DOHH2 (cell line): ENCODE measurements around the gene SLC24A5.

Source experiments
- H3F3A ChIP-seq: fragments of 200-600 bp; sonication (generic), shearing (Covaris generic); 2 replicates; pipeline ENCODE4 v1.6.0; 2016; ENCODE audit warnings: antibody characterized with exemption, mild to moderate bottlenecking; ENCODE audit not compliant: control insufficient read depth, insufficient read depth
- H3K27ac ChIP-seq: fragments of 200-600 bp; sonication (generic); 2 replicates; pipeline ENCODE4 v1.5.1; 2014; ENCODE audit warnings: low read depth, mild to moderate bottlenecking, low read length, moderate library complexity
- H3K27me3 ChIP-seq: fragments of 200-600 bp; sonication (generic); 2 replicates; pipeline ENCODE4 v1.6.1; 2014; ENCODE audit warnings: mild to moderate bottlenecking, low read length, mixed read lengths; ENCODE audit not compliant: control insufficient read depth
- H3K36me3 ChIP-seq: fragments of 200-600 bp; sonication (generic); 2 replicates; pipeline ENCODE4 v1.6.1; 2014; ENCODE audit warnings: mild to moderate bottlenecking, low read length, moderate library complexity, mixed read lengths; ENCODE audit not compliant: control insufficient read depth
- H3K4me1 ChIP-seq: fragments of 200-600 bp; sonication (generic); 2 replicates; pipeline ENCODE4 v1.6.1; 2014; ENCODE audit warnings: mild to moderate bottlenecking, low read length, mixed read lengths; ENCODE audit not compliant: control insufficient read depth
- H3K4me2 ChIP-seq: fragments of 200-600 bp; sonication (generic); 2 replicates; pipeline ENCODE4 v1.6.0; 2014; ENCODE audit warnings: mild to moderate bottlenecking, low read length, moderate library complexity
- H3K4me3 ChIP-seq: fragments of 200-600 bp; sonication (generic); 2 replicates; pipeline ENCODE4 v1.5.1; 2014; ENCODE audit warnings: mild to moderate bottlenecking, low read length, mixed read lengths
- H3K79me2 ChIP-seq: fragments of 200-600 bp; sonication (generic); 2 replicates; pipeline ENCODE4 v1.6.1; 2014; ENCODE audit warnings: mild to moderate bottlenecking, low read length, mixed read lengths; ENCODE audit not compliant: control insufficient read depth
- H3K9me2 ChIP-seq: fragments of 200-600 bp; sonication (generic); replicated peaks from 2 replicates; pipeline ENCODE4 v1.6.1; 2014; ENCODE audit warnings: mild to moderate bottlenecking, low read length, mixed read lengths; ENCODE audit not compliant: control insufficient read depth
- H3K9me3 ChIP-seq: fragments of 200-600 bp; sonication (generic); 2 replicates; pipeline ENCODE4 v1.6.1; 2014; ENCODE audit warnings: antibody characterized with exemption, low read length, mixed read lengths; ENCODE audit not compliant: control insufficient read depth, insufficient read depth
- H4K20me1 ChIP-seq: fragments of 200-600 bp; sonication (generic); 2 replicates; pipeline ENCODE4 v1.6.0; 2014; ENCODE audit warnings: low read depth, mild to moderate bottlenecking, antibody characterized with exemption, low read length, moderate library complexity; ENCODE audit not compliant: control insufficient read depth, insufficient read depth
- CTCF ChIP-seq: fragments of 200-600 bp; sonication (generic); IDR thresholded peaks from one replicate; pipeline ENCODE4 v1.5.1; 2014; ENCODE audit warnings: antibody characterized with exemption, mild to moderate bottlenecking, low read depth, low read length; ENCODE audit not compliant: poor library complexity, severe bottlenecking
- EZH2phosphoT487 ChIP-seq: fragments of 200-600 bp; sonication (generic); IDR thresholded peaks from 2 replicates; pipeline ENCODE4 v1.6.1; 2017; ENCODE audit warnings: borderline replicate concordance, mild to moderate bottlenecking, antibody characterized with exemption, low read length, moderate library complexity, mixed read lengths

SLC24A5 gene

DNA sequence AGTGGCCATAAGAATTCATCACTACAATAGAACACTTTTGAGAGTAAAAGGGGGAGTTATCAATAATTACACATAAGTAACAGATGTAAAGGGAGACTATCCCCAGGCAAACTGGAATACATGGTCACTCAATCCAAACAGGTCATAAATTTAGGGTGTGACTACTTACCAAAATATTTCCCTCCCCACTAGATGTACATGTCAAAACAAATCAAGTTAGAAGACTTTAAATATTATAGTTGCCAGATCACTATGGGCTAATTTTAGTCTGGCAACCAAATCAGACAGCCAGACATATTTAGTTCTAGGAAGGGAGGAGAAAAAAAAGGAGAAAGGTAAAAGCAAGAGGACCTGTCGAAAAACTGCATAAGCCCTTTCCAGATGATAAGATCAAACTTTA, 23.1 kb downstream of the SLC24A5 start:
- H3K4me2 ChIP-seq = no peak overlapping the region
- H3K4me3 ChIP-seq = no peak overlapping the region
- H4K20me1 ChIP-seq = no peaks in the 10 kb centered on the region

DNA sequence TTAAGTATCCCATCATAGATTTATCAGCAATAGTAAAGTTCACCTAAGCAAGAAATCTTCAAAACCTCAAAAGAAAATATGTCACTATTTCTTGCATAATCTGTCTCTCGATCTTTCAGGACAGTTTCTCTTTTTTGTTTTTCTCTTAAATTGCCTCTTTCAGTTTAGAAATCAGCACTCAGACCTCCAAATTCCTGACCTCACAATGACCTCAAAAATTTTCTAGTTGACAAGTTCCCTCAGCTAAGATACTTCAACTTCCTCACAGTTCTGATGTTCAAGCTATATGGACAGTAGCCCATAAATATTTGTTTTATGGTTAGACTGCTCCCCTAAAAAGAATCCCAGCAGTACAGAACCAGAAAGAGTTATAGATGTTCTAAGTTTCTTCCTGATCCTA, 24.1 kb downstream of the SLC24A5 start:
- Histone ChIP-seq H3K79me2 (no peaks in the 10 kb centered on the region), H3F3A (no peaks in the 10 kb centered on the region), H3K4me2 (no peak overlapping the region), H3K36me3 (peaks cover 30% of the 10 kb centered on the region), H3K27ac (no peak overlapping the region), H3K9me3 (no peaks in the 10 kb centered on the region), H3K27me3 (no peaks in the 10 kb centered on the region), H3K4me1 (no peaks in the 10 kb centered on the region), H4K20me1 (no peaks in the 10 kb centered on the region), H3K4me3 (no peak overlapping the region), H3K9me2 (no peaks in the 10 kb centered on the region)
- no peak for TF ChIP-seq CTCF

More for the DNA sequence above, 23.1 kb downstream of the SLC24A5 start:
- no peaks in the 10 kb centered on the region for H3K9me3 ChIP-seq
- no peak overlapping the region for H3K27ac ChIP-seq
- no peaks in the 10 kb centered on the region for H3K9me2 ChIP-seq
- H3K79me2 ChIP-seq = no peaks in the 10 kb centered on the region
- H3K27me3 ChIP-seq = no peaks in the 10 kb centered on the region
- no peaks in the 10 kb centered on the region for H3F3A ChIP-seq
- H3K4me1 ChIP-seq = no peaks in the 10 kb centered on the region
- TF ChIP-seq EZH2phosphoT487 (no peak), CTCF (no peak)
- H3K36me3 ChIP-seq = peaks cover 24% of the 10 kb centered on the region

- Histone ChIP-seq H3K4me3 (no peak overlapping the region), H3K36me3 (peaks cover 35% of the 10 kb centered on the region), H3K9me2 (no peaks in the 10 kb centered on the region), H3K9me3 (no peaks in the 10 kb centered on the region), H4K20me1 (no peaks in the 10 kb centered on the region), H3K27me3 (no peaks in the 10 kb centered on the region), H3K79me2 (no peaks in the 10 kb centered on the region), H3K4me1 (no peaks in the 10 kb centered on the region), H3K4me2 (no peak overlapping the region), H3F3A (no peaks in the 10 kb centered on the region), H3K27ac (no peak overlapping the region)
- TF ChIP-seq EZH2phosphoT487 (no peak), CTCF (no peak)
These were observed 25.1 kb downstream of the SLC24A5 start for GRCh38 chr15:48145923-48146322.

GRCh38 chr15:48147358-48147757, 26.6 kb downstream of the SLC24A5 start:
- Histone ChIP-seq H3K36me3 (peaks cover 39% of the 10 kb centered on the region), H3K27ac (no peak overlapping the region), H3K79me2 (no peaks in the 10 kb centered on the region), H3K4me2 (no peak overlapping the region), H3F3A (no peaks in the 10 kb centered on the region), H3K4me1 (no peaks in the 10 kb centered on the region), H4K20me1 (no peaks in the 10 kb centered on the region), H3K9me3 (no peaks in the 10 kb centered on the region), H3K9me2 (no peaks in the 10 kb centered on the region), H3K4me3 (no peak overlapping the region), H3K27me3 (no peaks in the 10 kb centered on the region)
- TF ChIP-seq EZH2phosphoT487 (no peak), CTCF (no peak)
